GM12875 (cell line): ENCODE results near the gene DHRS3.

ENCODE experiments used
- H3K4me3 ChIP-seq: one replicate; pipeline ENCODE4 v1.5.1; 2011; ENCODE audit warnings: low read depth, low read length, control low read depth
- CTCF ChIP-seq: IDR thresholded peaks from 2 replicates; pipeline ENCODE4 v1.5.1; 2011; ENCODE audit warnings: low read depth, mild to moderate bottlenecking, control low read depth, inconsistent platforms, low read length, moderate library complexity, borderline replicate concordance; ENCODE audit not compliant: insufficient read depth

The DHRS3 gene

GRCh38 chr1:12615865-12616708 is 1.9 kb downstream of the DHRS3 start:
- TF ChIP-seq CTCF, result no peak
- no peak overlapping the region for H3K4me3 ChIP-seq

GRCh38 chr1:12615159-12615864 is 2.7 kb downstream of the DHRS3 start:
- no peak overlapping the region for H3K4me3 ChIP-seq
- no peak for TF ChIP-seq CTCF

GRCh38 chr1:12614402-12615158 is 3.4 kb downstream of the DHRS3 start:
- TF ChIP-seq CTCF, result no peak
- H3K4me3 ChIP-seq, result no peak overlapping the region

- no peak overlapping the region for H3K4me3 ChIP-seq
- TF ChIP-seq CTCF, result no peak
Observed at GRCh38 chr1:12613180-12613579, 4.8 kb downstream of the DHRS3 start.

- H3K4me3 ChIP-seq, result no peak overlapping the region
- no peak for TF ChIP-seq CTCF
Observed at GRCh38 chr1:12610941-12611340, 7.1 kb downstream of the DHRS3 start.

GRCh38 chr1:12610305-12610935 is 7.6 kb downstream of the DHRS3 start:
- no peak for TF ChIP-seq CTCF
- H3K4me3 ChIP-seq, result no peak overlapping the region
